HG02973 (cell line): ENCODE results near the gene SRGAP1.
"Not testable (repeated sequence)": the region's sequence is repeated elsewhere in the genome, so short reads cannot be mapped to it uniquely, and the experiment has no call there.

Experiments used
- ATAC-seq: cut with Tn5 transposase; IDR thresholded peaks from one replicate; pipeline ENCODE4 v1.9.1; 2021; ENCODE audit warnings: moderate library complexity; ENCODE audit not compliant: unreplicated experiment

Gene SRGAP1

DNA sequence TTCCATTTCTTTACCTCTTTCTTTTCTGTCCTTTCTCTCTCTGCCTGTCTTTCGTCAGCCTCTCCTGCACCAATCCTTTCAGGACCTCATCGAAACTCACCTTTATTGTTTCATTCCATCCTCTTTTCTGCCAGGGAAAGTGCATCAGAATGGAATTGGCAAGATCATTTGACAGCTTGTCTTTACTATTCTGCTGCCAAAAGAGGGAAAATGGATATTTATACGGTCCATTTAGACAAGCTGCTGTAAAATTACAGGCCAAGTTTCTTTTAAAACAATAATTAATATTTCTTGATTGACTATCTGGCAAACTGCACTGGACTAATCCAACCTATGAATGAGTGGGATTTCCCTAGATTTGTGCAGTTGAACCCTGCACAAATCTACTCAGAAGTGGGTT, 7.6 kb upstream of the SRGAP1 start:
- no peak for ATAC-seq

DNA sequence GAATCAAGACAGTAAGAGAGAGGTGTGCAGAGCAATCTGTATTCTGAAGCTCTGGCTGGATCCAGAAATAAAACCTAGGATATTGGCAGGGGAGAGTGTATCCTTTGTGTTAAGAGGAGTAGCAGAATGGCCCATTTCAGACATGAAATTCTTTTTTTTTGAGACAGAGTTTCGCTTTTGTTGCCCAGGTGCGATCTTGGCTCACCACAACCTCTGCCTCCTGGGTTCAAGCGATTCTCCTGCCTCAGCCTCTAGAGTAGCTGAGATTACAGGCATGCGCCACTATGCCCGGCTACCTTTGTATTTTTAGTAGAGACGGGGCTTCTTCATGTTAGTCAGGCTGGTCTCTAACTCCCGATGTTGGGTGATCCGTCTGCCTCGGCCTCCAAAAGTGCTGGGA, 6.1 kb upstream of the SRGAP1 start:
- ATAC-seq = no peak

DNA sequence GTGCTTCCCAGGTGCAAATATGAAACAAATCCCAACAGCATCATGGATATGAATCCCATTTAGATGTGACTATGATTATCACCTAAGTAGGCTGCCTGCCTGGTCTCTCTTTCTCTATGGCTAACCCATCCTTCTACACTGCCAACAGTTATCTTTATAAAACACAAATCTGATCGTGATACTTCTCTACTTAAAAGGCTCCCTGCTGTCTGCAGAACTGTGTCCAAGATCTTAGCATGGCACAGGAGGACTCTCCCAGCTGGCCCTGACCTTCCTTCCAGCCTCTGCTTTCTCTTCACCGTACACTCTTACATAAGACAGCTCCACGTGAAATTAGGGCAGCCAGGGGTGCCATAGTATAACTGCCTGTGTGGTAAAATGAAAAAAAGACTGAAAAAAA, 3.5 kb upstream of the SRGAP1 start:
- ATAC-seq = no peak

DNA sequence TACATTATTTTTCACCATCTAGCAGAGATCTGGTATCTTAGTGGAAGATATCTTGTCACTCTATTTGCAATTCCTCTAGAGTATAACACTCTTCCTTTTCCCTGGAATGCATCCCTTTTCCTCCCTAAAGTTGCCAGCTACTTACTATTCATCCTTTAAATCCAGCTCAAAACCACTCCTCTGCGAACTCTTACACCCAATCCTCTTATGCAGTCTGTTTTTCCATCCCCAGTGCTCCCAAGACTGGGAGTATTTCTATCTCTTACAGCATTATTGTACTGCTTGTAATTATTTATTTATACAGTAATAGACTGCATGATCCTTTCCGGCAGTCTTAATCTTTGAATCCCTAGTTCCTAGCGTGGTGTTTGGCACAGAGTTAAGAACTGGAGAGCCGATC, 2.9 kb upstream of the SRGAP1 start:
- no peak for ATAC-seq

DNA sequence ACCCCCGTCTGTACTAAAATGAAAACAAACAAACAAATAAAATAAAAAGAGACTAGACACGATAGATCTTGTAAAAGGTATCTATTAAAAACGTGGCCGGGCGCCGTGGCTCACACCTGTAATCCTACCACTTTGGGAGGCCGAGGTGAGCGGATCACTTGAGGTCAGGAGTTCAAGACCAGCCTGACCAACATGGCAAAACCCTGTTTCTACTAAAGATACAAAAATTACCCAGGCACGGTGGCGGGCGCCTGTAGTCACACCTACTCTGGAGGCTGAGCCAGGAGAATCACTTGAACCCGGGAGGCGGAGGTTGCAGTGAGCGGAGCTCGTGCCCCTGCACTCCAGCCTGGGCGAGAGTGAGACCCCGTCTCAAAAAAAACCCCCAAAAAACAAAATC, 1.8 kb upstream of the SRGAP1 start:
- ATAC-seq = not testable (repeated sequence)

DNA sequence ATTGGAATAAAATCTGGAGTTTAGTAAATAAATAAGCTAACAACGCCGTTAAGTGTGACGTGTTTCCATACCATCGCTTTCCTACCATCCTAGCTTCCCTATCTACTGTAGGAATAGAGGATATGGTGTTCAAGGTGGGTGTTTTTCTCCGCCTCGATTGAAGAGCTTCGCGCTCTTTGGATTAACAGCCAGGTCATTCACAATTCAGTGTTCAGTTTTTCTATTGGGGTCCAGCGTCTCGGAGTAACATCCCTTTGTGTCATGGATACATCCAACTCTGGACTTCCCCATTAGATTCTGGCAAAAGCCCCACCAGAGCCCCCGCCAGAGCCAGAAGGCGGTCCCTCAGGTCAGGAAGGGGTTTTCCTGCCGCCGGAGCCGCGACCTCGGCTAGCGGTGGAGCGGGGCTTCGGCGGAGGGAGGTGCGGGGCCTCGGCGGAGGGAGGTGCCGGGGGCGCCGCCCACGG, 1.2 kb upstream of the SRGAP1 start:
- ATAC-seq = no peak

DNA sequence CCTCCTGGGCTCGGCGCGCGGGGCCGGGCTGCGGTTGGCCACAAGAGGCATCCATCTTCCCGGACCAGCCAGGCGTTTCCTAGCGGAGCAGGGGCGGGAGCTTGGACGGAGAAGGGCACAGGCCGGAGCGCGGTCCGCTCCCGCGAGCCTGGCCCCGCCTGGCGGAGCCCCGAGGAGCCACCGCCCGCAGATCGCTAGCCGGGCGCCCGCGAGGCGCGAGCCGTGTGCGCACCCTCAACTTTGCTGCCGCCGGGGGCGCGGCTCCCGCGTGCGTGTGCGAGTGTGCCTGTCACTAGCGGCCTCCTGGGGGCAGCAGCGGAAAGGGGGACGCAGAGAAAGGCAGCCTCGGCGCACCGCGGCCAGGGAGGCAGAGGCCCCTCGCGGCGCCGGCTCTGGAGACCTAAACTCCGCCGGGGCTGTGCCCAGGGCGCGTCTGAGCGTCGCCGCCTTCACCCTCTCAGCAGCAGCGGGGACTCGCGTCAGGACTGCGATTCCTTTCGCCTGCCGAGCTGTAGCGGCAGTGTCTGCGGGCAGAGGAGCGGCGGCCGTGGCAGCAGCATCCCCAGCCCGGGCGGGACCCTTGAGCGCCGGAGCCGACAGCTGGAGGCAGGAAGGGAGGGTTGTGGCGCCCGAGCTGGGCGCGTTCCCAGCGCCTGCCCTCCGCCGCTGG, 644 bp upstream of the SRGAP1 start:
- ATAC-seq = peak; percentile 96

DNA sequence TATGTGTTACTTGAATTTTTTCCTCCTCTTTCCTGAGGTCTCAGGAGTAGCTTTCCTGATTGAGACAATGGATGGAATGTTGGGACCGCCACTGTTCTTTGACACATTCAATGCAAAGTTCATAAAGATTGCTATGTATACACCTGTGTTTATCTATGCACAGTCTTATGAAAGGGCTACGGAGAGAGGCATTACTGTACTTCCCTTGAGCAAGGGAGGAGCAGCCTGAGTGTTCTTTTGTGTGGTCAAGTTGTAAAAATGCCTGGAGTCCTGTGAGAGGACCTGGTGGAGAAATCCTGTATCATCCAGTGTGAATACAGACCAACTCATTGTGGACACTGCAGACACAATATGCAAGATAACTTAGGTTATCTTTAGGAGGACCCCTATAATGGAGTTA, 1.2 kb downstream of the SRGAP1 start:
- ATAC-seq = no peak

DNA sequence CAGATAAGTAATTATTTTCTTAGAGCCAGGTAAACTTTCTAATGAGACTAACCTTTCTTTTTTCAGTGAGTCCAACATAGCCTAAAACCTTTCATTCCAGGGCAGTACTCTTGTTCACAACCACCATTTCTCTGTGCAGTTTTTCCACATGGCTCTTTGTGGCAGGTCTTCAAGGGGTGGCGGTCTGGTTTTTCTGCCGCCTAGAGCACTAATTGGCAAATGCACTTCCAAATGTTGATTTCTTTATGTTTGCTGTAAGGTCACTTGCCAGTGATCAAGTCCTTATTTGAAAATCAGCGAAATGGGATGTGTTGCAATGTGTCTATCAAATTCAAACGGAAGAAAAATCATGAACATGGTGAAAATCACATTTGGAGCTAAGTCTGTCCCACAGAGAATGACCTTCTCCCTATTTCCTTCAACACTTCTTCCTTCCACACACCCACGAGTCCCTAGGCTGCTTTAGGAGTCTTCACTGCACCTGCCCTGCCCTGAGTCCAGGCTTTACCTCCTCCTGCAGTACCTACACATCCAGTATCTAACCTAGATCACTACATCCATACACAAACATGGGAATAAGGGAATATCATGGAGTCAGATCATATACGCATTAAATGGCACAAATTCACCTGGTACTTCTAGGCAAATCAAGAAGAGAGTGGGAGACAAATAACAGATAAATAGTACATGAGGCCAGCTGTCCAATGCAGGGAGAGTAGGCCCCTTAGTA, 1.9 kb downstream of the SRGAP1 start:
- no peak for ATAC-seq

DNA sequence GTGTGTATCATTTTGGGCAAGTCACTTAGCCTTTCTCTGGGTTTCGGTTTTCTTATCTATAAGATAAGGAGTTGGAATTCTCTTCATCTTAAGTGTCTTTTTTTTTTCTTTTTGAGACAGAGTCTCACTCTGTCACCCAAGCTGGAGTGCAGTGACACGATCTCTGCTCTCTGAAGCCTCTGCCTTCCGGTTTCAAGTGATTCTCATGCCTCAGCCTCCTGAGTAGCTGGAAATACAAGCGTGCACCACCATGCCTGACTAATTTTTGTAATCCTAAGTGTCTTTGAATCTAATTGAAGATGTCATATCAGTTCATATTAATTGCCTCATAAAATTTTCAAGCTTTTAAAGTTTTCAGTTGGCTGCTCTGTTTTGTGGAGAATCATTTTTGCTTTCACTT, 4.0 kb downstream of the SRGAP1 start:
- ATAC-seq = no peak

DNA sequence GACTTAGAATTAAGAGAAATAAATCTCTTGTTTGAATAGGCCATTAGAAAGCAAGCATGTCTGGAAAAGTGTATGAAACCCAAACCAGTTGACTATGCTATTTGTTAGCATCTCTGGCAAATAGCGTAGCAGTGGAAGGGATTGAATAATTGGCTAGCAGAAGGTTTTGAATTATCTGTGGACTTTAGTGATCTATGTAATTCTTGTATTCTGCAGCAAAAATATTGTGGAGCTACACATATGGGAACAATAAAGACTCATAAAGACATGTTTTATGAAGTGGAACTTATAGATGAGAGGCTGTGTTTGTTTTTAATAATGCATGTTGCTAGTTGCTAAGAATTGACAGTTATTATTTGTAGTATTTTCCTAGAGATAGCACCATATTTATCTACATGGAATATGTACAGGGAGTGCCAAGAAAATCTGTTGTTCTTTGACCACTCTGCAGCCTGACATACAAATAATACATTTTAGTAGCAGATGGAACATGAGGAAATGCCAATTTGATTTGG, 4.7 kb downstream of the SRGAP1 start:
- ATAC-seq = no peak

DNA sequence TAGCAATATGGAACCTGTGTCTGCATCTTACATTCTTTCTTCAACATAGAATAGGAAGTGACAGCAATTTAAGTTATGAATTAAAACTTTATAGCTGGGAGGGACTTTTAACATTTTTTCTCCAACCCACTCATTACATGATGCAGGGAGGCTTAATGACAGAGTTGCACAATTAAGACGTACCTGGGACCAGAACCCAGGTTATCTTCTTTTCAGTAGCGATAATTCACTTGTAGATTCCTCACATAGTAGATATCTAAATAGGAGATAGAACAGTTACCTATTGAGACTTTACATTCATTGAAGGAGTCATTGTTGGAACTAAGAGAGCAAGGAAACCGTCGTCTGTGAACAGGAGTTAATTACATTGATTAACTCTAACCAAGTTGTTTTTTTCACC, 5.1 kb downstream of the SRGAP1 start:
- no peak for ATAC-seq

DNA sequence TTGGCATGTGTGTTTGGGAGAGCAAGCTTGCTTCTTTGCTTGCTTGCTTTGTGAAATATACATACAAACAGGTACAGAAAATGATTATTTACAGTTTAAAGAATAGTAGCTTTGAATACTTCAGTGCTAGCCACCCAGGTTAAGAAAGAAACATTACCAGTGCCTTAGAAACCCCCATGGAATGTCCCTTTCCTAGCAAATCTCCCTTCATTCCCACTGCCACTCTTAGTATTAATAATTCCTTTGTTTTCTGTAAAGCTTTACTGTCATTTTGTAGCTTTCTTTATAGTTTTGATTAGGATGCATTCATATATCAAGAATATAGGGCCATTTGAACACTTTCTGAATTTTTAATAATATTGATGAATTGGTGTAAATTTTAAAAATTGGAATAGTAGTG, 9.5 kb downstream of the SRGAP1 start:
- ATAC-seq = no peak

DNA sequence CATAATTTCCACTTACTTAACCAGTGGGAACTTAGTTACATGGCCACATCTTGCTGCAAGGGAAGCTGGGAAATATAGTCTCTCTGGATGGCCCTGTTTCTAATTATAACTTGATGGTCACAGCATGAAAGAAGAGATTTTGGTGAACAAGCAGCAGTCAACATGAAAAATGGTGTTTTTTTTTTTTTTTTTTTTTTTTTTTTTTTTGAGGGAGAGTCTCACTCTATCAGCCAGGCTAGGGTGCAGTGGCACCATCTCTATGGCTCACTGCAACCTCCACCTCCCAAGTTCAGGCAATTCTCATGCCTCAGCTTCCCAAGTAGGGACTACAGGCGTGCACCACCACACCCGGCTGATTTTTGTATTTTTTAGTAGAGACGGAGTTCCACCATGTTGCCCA, 10.8 kb downstream of the SRGAP1 start:
- ATAC-seq = no peak

DNA sequence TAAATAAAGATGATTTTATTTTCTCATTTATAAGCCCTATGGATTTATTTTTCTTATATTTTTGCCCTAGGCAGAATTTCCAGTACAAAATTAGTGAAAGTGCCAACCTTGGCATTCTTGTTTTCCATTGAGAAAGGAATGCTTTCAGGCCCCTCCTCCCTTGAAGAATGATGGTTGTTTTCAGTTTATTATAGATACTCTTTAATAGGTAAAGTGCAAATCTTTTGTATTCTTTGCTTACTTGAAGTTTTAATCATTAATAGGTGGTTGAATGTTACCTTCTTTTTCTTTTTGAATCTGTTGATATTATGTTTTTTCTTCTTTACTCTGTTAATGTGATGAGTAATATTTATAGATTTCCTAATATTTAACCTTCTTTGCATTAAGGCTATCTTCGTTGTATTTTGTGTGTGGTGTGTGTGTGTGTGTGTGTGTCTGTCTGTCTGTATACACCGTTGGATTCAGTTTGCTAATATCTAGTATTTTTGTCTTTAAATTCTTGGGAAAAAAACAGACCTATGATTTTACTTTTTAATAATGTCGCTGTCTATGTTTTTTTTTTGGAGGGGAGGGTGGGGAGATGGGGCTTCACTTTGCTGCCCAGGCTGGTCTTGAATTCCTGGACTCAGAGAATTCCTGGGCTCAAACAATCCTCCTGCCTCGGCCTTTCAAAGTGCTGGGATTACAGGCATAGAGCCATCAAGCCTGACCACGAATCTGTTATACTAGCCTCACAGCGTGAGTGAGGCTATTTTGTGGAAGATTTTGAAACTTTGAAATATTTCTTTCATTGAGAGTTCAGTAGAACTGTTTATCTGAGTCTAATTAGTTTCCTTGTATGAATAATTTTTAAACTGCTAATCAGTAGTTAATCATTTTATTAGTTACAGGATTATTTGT, 13.5 kb downstream of the SRGAP1 start:
- ATAC-seq = no peak

DNA sequence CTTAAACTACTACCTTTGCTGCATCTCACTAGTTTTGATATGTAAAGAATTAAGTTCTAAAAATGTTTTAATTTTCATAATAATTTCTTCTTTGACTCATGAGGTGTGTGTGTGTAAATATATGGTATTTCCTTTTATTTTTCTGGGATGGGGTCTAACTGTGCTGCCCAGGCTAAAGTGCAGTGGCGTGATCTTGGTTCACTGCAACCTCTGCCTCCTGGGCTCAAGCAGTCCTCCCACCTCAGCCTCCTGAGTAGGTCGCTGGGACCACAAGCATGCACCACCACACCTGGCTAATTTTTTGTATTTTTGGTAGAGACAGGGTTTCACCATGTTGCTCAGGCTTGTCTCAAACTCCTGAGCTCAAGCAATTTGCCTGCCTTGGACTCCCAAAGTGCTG, 15.4 kb downstream of the SRGAP1 start:
- ATAC-seq = not testable (repeated sequence)

DNA sequence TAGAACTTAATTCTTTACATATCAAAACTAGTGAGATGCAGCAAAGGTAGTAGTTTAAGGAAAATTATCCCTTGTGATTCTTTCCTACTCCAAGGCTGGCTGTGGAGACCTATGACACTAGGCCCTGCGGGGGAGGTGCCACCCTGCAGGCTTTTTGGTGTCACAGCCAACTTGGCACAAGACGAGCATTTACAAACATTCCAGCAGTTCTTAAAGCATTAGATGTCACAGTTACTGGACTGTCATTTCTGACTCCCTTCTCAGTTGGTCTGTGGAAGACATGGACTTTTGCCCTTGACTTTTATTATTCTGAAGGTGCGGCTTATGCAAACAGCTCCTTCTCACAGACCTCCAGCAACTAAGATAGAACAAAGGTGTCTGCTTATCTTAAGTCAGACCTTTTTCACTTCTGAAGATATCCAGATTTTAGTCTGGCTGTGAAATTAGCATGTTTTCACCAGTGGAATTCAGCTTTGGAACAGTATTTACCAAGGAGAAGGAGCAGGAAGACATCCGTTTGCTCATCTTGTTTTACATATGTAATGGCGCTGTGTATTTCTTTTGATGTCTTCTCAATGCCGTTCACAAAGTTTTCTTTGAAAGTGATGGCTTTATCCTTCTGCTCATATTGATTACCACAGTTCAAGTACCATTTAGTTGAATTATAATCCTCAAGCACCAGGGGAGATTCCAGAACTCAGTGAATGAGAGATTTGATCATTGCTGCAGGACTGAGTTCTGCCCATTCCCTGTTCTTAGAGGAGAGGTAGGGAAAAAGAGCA, 17.9 kb downstream of the SRGAP1 start:
- no peak for ATAC-seq

DNA sequence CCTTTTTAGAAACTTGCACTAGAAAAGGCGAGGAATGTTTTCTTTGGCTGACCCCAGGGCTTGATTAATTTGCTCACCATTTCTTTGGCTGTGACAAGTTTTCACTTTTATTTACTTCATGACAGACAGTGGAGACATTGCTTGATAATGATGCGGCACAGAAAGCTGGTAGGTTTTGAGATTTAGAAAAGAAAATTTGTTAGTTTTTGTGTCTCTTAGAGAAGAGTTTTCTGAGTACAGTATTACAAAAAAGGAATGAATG, 18.4 kb downstream of the SRGAP1 start:
- no peak for ATAC-seq

DNA sequence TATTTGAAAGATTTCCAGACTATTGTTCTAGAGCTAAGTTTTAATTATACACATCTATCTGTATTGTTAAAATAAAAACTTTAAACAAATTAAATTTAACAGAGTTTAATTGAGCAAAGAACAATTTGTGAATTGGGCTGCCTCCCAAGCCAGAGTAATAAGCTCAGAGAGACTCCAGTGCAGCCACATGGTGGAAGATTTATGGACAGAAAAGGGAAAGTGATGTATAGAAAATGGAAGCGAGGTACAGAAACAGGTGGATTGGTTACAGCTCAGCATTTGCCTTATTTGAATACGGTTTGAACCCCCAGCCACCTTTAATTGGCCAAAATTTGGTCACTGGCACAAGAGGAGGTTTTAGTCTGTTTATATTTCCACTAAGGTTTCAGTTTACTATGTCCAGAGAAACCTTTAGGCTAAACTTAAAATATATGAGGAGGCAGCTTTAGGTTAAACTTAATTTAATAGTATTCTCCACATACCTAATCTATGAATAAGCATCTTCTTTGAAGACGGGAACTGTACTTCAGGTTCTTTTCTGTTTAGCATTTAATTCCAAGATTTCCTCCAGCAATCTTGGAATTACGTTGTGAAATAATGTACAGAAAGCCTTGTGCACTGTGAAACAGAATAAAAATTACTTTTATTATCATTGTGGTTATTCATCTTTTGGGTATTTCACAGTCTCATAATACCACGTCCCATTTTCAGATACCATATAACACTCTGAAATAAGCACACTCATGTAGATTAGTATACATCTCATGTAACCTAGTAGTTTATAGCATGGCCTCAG, 19.4 kb downstream of the SRGAP1 start:
- no peak for ATAC-seq

DNA sequence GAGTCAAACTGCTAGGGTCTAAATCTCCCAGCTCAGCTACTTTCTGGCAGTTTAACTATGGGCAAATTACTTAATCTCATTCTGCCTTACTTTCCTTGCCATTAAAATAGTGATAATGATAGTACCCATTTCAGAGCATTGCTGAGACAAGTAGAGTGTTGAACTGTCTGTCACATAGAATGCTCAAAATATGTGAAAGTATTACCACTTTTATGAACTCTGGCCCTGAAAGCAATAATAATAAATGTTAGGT, 19.9 kb downstream of the SRGAP1 start:
- no peak for ATAC-seq

DNA sequence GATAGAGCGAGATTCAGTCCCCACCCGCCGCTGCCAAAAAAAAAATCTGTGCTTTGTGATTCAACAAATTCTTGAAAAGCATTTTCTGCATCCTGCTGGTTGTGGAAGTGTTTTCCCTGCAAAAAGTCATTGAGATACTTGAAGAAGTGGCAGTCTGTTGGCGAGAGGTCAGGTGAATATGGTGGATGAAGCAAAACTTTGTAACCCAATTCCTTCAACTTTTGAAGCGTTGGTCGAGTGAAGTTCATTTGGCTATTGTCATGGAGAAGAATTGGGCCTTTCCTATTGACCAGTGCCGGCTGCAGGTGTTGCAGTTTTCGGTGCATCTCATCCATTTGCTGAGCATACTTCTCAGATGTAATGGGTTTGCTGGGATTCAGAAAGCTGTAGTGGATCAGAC, 20.9 kb downstream of the SRGAP1 start:
- ATAC-seq = no peak
